Superior temporal gyrus (tissue), 1 donor: ENCODE data around the gene KIF18B.
A peak's percentile ranks its signal among the peaks of the same experiment; 100 is the strongest.

Experiments
- DNase-seq: peaks from one replicate; pipeline ENCODE4 v3.0.0-alpha.2; 2016; ENCODE audit errors: extremely low spot score

KIF18B gene

DNA sequence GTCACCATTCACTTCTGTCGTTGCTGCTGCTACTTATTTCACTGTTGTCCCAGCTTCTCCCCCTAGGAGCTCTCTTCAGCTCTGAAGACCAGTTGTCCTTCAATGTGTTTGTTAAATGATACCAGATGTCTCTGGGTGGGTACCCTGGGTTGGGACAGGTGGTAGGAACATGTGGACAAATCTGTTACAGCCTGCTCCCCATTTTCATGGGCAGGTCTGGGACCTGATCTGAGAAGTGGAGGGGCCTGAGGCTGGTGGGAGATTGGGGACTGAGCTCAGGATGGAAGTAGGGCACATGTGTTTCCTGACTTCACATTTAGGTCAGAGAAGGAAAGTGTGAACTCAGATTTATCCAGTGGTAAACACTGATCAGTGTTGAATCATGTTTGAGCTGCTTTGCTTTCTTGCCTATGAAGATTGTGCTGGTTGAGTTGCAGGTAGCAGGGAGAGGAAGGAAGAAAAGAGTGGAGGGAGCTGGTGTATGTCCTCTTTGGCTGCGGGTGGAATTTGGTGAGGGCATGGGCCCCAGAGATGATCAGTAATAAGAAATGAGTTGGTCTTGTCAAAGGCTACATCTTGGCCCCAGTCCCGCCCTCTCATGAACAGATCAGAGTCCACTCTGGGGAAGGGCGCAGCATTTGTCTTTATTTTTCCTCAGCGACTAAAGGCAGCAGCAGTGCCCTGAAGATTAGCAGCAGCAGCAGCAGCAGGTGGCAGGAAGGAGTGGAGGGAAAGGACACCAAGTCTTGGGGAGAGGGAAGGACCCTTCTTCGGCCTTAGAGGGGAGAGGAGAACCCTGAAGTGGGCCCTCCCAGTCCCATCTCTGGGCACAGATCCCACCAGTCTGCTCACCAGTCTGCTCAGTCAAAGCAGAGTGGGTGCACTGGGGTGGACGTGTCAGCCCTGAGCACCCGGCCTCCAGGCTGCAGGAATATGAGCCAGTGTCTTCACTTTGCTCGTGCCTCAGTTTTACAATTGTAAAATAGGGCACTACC, 42.3 kb downstream of the KIF18B start:
- DNase-seq, result no peak

DNA sequence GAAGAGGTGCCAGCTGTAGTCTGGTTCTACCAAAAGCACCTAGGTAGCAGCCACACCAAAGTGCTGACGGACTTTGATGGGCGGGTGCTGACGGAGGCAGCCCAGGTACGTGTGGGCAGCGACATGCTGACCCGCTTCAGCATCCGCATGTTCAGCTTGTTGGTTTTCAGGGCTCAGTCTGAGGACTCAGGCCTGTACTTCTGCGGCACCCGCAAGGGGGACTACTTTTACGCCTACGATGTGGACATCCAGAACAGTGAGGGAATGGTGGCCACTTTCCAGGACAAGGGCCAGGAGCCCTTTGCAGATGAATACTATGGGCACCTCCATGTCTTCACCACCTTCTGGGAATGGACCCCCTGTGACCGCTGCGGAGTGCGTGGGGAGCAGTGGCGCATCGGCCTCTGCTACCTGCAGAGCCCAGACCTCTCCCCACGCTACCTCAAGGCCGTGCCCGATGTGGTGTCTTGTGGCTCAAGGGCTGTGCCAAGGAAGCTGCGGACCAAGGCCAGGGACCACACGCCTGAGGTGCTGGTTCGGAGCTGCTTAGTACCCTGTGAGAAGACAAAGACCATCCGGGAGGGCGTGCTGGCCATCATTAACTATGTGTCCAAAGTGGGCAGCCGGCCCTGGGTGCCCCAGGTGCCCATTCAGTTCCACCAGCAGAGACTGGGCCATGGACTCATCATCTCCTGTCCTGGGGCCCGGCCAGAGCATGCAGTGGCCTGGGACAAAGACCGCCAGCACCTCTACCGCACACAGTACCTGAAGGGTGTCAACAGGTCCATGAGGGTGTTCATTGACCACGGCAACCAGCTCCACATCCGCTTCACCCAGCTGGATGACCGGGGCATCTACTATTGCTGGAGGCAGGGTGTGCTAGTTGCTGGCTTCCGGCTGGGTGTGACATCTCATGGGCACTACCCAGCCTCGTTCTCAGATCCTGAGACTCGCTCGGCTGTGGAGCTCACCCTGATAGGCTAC, 43.3 kb downstream of the KIF18B start:
- DNase-seq, result no peak

DNA sequence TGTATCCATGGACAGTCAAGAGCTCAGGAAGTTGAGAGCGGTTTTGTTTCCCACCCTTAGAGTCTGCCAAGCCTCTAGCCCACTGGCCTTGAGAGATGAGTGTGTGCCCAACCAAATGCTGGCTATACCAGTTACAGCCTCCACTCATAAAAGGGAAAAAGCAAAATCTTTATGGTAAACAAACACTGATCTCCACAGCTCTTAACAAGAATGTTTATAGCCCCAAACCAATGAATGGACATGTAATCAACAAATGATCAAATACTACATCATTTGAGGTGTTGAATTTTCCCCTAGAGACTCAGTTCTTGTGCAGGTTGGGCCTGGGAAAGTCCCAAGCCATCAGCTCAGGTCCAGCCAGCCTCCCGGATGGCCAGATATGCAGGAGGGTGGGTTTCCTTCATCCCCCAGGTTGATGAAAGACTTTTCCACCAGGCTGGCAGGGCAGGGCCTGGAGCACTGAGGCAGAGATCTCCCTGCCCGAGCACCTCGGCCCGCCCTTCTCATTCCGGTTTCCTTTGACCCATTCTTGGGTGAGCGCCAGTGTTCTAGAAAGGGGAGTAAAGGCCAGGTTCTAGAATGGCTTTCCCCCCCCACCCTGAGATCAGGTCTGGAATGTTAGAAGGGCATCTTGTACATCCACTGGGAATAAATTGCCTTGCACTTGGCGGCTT, 44.4 kb downstream of the KIF18B start:
- DNase-seq, result no peak

DNA sequence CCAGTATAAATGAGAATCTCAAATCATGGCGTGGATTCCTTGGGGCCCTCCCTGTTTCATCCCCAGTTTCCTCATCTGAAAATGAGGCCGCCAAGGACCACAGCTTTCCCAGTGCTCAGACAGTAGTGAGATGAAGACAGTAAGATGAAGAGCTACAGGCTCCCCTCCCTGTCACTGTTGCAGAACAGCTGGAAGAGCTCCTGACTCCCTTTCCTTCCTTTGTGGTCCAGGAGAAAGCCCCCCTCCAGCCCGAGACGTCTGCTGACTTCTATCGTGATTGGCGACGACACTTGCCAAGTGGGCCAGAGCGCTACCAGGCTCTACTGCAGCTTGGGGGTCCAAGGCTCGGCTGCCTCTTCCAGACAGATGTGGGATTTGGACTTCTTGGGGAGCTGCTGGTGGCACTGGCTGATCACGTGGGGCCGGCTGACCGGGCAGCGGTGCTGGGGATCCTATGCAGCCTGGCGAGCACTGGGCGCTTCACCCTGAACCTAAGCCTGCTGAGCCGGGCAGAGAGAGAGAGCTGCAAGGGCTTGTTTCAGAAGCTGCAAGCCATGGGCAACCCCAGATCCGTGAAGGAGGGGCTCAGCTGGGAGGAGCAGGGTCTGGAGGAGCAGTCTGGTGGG, 45.3 kb downstream of the KIF18B start:
- no peak for DNase-seq

DNA sequence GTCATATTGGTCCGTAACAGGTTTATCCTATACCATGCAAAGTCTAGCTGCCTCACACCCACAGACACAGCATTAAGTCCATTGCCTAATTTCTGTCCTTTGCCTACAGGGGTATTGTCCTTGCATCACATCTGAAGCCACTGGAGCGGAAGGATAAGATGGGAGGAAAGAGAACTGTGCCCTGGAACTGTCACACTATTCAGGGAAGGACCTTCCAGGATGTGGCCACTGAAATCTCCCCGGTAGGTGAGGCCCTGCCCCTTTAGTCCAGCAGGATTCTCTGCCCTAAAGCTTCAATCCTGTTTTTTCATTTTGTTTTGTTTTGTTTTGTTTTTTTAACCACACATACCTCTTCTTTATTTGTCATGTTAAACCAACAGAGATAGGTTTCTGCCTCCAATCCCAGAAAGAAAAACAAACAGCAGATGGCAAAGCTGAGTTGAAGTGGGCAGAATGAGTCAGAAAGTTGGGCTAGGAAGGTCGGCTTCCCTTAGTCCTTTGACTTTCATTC, 46.1 kb downstream of the KIF18B start:
- DNase-seq, result peak; percentile 17

DNA sequence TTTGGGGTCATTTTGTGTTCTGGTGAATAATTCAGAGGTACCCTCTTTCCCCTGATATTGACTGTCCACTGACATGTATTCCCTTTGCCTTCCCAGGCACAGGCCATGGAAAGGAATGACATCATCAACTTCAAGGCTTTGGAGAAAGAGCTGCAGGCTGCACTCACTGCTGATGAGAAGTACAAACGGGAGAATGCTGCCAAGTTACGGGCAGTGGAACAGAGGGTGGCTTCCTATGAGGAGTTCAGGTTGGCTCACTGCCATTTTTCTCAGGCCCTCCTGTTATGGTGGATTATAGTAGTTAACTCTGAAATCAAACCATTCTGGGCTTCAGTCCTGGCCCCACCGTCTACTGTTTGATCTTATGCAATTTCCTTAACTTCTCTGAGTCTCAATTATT, 46.7 kb downstream of the KIF18B start:
- peak; percentile 53 for DNase-seq

DNA sequence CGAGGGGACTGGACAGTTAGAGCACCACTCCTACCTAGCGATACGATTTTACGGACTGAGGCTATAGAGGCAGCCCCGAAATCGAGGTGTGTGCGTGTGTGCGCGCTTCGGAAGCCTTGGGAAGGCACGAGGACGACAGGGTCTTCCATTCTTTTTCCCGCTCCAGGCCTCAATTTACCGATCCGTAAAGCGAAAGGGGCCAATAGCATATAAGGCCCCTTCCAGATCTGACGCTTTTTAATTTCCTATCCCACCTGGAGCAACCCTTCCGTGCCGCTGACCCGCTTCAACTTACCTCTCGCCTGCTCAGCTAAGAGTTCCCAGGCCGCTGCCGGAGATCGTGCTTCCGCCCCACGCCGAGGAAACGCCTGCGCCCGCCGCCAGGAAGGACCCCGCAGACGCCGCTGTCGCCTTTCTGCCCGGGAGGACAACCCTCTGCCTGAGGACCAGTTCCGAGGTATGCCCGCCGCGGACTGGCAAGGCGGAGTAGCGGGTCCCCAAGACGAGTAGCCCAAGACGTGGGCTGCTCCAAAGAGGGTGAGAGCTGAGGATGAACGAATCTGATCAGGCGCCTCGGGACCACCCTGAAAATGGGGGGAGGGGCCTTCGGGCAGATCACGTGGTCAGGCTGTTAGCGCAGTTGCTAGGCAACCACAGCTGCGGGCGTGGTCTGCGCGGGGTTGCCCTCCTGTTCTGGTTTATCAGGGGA, 48.3 kb downstream of the KIF18B start, which contains the start of gene EFTUD2:
TSS of gene EFTUD2 (minus strand) at position 372 of the 709 bp plus-strand sequence. CDS start 4,924 bp downstream, outside the sequence.
- DNase-seq, result peak; percentile 92

DNA sequence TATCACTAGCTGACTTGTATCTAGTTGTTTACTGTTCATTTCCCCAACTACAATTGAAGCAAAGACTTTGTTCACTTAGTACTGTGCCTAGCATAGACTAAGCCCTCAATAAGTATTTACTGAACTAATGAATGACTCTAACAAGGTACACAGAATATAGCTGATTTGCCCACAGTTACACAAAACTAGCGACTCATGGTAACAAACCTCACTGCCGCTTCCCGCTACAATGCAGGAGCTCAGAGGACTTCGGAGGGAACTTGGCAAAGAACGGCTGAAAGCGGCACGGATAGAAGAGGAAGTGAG, 48.9 kb downstream of the KIF18B start:
- DNase-seq, result no peak

DNA sequence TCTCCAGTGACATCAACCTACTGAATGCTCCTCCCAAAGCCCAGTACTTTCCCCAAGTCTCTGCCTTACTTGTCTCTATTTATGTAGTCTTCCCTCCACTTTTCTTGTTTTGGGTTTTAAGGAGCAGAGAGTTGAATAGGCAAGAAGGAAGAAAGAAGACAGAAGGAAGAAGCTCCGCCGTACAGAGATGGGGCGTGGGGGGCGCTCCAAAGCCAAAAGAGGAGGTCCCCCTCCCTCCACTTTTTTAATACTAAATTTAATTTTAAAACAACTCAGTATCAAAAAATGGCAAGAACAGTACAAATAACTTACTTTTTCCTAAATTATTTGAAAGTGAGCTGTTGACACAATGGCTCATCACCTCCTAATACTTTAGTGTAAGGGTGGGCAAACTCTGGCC, 52.9 kb downstream of the KIF18B start:
- DNase-seq, result no peak

DNA sequence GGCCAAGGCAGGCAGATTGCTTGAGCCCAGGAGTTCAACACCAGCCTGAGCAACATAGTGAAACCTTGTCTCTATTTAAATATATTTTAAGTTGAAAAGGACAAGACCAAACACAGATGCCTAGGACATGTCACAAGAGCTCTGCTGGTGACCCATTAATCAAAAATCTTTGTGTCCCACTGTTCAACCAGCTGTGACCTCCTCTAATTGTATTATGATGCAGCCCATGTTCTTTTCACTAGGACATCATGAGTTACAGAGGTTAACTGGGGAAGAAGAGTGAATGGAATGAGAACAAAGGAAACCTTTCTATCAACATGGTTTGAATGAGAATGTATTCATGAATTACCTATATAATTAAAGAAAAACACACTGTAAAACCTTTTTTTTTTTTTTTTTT, 55.3 kb downstream of the KIF18B start:
- no peak for DNase-seq

DNA sequence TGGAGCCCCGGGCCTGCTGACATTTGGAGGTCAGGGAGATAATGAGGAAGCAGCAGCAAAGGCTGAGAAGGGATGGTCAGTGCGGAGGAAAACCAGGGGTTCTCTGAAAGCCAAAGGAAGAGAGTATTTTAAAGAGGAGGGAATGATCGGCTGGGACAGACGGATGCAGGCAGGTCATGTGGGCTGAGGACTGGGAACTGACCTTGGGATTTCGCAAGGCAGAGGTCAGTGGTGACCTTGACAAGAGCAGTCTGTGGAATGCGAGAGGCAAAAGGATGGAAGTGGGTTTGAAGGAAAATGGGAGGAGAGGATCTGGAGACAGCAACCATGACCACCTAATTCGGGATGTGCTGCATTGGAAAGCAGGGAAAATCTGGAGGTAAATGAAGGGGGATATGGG, 58.6 kb downstream of the KIF18B start:
- DNase-seq, result no peak

DNA sequence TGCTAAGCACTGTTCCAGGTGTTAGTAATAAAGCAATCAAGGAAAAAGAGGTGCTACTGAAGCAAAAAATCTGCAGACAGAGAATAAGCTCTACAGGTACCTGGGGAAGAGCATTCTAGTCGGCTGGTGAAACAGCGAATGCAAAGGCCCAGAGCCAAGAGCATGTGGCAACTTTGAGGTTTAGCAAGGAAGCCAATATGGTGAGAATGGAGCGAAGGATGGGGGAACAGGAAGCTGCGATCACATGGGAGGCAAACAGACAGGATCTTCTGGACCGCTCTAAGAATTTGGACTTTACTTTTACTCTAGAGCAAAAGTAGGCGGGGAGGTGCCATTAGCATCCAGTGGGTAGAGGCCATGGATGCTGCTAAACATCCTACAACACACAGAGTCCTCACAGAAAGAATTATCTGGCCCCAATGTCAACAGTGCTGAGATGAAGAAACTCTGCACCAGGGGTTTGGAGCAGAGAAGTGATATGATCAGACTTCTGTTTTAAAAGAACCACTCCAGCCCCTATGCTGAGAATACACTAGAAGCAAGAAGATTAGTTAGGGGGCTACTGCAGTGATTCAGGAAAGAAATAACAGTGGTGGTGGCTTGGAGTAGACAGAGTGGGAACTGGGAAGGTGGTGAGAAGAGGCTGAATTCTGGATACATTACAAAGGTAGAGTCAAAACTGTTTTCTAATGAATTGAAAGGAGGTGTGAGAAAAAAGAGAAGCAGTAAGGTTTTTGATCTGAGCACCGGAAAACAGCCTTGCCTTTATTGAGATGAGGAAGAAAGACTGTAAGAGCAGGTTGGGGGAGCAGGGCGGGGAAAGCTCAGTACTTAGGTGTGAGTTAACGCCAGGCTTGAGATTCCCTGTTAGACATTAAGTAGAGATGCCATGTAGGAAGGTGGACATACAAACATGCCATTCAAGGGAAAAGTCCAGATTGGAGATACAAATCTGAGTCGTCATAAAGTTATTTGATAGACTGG, 59.3 kb downstream of the KIF18B start:
- no peak for DNase-seq

DNA sequence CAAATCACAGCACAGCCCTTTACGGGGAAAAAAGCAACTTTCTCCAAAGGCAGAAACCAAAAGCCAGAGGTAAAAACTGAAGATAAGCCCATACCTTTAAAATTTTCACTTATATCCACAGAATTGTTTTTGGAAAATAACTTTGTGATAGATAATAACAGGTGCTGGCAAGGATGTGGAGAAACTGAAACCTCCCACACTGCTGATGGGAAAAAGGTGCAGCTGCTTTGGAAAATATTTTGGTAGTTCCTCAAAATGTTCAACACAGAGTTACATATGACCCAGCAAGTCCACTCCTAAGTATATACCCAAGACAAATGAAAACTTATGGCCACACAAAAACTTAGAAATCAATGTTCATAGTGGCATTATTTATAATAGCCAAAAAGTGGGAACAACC, 60.6 kb downstream of the KIF18B start:
- no peak for DNase-seq

DNA sequence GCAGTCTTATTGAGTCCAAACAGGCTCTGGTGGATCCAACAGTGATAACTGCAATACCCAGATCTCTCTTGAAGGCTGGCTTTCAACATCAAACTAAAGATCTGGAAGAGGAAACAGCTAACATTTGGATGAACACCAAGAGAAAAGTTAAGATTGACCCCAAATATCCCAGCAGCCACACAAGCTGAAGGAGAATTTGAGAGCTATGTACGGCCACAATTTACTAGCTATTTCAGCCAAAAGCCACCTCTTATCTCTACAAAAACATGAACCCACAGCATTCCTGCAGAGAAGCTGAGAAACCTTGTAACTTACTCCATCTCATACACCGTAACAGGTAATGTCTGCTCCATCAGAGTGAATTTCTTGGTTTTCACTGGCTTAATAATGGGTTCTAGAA, 62.6 kb downstream of the KIF18B start:
- DNase-seq, result no peak

DNA sequence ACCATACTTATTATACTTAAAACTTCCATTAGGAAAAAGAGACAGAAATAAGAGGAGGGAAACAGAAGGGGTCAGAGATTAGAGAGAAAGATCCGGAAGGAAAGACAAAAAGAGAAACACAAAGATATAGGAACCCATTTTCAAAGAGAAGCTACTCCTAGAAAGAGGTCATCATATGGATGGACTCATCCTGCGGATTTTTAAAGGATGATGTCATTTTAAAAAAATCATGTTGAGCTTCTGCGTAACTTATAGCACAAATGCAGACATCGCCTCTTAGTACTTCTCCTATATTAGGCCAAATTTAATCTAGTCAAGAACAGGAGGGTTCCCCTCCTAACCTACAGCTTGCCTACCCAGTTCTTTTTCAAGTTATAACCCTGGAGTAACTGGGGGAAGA, 66.4 kb downstream of the KIF18B start:
- DNase-seq, result no peak

DNA sequence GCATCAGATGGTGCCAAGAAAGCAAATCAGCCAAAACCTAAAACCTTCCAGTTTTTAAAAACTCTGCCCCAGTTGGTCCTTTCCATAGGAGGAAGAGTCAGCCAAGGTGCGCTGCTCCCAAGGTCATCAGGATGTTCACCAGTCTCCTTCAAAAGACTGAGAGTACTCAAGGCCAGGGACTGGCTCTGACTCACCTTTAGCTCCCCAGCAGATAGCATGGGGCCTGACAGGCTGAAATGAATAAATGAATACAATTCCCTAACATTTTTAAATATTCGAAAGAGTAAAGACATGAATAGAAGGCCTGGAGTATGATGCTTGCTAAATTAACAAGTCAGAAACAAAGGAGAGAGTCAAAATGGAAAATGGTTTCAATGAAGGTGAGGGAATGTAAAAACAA, 67.5 kb downstream of the KIF18B start:
- no peak for DNase-seq

DNA sequence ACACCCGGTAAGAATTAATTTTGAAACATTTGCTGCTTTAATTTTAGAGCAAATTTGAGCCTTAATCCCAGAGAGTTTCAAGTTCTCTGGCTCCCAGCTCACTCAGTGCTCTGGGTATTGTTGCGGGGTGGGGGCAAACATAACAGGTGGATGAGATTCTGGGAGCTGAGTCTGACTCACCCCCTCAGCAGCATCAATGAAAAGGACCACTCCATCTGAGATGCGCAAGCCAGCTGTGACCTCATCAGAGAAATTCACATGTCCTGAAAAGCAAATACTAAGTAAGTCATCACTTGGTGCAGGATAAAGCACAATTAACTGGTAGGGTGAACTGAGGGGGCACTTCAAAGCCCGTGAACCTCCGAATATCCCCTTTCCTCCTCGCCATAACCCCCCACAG, 68.2 kb downstream of the KIF18B start:
- DNase-seq, result no peak

DNA sequence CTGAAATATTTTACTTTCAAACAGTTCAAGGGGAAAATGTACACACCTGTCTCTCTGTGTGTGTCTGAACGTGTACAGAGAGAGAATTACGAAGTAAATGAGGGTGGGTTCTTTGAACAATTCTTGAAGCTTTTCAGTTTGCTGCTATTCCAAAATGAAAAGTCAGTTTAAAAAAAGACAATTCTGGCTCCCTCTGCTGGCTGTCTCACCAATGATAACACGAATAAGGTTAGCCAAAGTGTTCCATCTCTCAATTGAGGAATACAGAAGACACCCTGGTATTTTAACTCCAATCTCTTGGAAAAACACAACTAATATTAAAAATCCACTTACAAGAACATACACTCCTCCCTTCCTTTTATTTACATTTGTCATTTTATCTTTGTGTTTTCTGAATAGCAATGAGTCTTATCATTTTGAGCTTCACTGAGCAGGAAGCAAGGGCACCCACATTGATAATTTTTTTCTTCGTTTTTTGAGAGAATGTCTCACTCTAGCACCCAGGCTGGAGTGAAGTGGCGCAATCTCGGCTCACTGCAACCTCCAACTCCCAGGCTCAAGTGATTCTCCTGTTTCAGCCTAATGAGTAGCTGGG, 68.8 kb downstream of the KIF18B start:
- DNase-seq, result peak; percentile 81

DNA sequence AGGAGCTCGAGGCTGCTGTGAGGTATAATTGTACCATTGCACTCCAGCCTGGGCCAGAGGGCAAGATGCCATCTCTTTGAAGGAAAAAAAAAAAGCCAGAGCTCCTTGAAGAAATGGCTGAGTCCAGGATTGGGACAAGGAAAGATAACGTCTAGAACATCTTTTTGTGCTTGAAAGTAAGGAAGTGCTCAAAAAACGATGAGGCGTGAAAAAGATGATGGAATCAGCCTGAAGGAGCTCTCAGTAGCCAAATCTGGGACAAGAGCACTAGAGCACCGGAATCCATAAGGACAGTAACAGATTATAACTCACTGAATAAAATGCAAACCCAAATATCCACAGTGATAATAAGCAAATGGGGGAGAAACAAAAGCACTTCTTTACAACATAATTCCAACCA, 70.5 kb downstream of the KIF18B start:
- DNase-seq, result no peak
